Vagina (tissue), 2 donors: ENCODE results near the gene CADM1. TPM values are rescaled to one million over a fixed set of nuclear protein-coding genes. Genes with fewer than 3 reads are reported as not detected.
A peak's percentile ranks its signal among the peaks of the same experiment; 100 is the strongest.

Experiments used
- DNase-seq, 2 donors: peaks; one replicate each; pipeline ENCODE4 v3.0.0-alpha.2; 2017; ENCODE audit errors: extremely low spot score in 2 of 2
- H3K27ac ChIP-seq: fragments of 200-600 bp; sonication (generic); one replicate; pipeline ENCODE4 v1.5.1; 2019
- H3K27me3 ChIP-seq: fragments of 200-600 bp; sonication (generic); one replicate; pipeline ENCODE4 v1.5.1; 2019
- H3K36me3 ChIP-seq, 2 donors: fragments of 200-600 bp; sonication (generic); one replicate each; pipeline ENCODE4 v1.5.1; 2017 to 2019
- H3K4me1 ChIP-seq: fragments of 200-600 bp; sonication (generic); one replicate; pipeline ENCODE4 v1.5.1; 2019
- H3K4me3 ChIP-seq, 2 donors: fragments of 200-600 bp; sonication (generic); 1 replicate in 1 of 2; 2 replicates in 1 of 2; pipeline ENCODE4 v1.5.1; 2016 to 2019
- H3K9me3 ChIP-seq: fragments of 200-600 bp; sonication (generic); one replicate; pipeline ENCODE4 v1.5.1; 2019
- POLR2A ChIP-seq, 2 donors: fragments of 450-650 bp; IDR thresholded peaks; one replicate each; pipeline ENCODE4 v1.6.1; 2017; ENCODE audit warnings: antibody characterized with exemption in 2 of 2, mild to moderate bottlenecking in 2 of 2, moderate library complexity in 2 of 2
- POLR2AphosphoS5 ChIP-seq, 2 donors: sonication (generic); formaldehyde crosslinking; IDR thresholded peaks; one replicate each; pipeline ENCODE4 v1.9.0; 2017; ENCODE audit warnings: antibody characterized with exemption in 2 of 2, mild to moderate bottlenecking in 2 of 2, low read depth in 1 of 2; ENCODE audit not compliant: insufficient read depth in 1 of 2
- intact Hi-C: fragments of 100-400 bp; cut with DNase I; formaldehyde crosslinking; loops from one replicate; pipeline ENCODE4 v1.15.1; 2023
- total RNA-seq: library from RNA; depleted of rRNA; stranded (reverse); fragments of >200 nt; gene quantifications from one replicate; pipeline ENCODE4 v1.2.3, GENCODE V29; 2016
- TF ChIP-seq, protein P1 (sequence below), 3 experiments: fragments of 450-650 bp in 2 of 3; fragments of 200-600 bp in 1 of 3; sonication (generic) in 1 of 3; IDR thresholded peaks; one replicate each; pipeline ENCODE4 v1.5.1; 2017 to 2019; ENCODE audit warnings: antibody characterized with exemption in 3 of 3, mild to moderate bottlenecking in 2 of 3, moderate library complexity in 2 of 3

Gene CADM1
- total RNA-seq, 1 donor from 2014 or later: 37.1 TPM

DNA sequence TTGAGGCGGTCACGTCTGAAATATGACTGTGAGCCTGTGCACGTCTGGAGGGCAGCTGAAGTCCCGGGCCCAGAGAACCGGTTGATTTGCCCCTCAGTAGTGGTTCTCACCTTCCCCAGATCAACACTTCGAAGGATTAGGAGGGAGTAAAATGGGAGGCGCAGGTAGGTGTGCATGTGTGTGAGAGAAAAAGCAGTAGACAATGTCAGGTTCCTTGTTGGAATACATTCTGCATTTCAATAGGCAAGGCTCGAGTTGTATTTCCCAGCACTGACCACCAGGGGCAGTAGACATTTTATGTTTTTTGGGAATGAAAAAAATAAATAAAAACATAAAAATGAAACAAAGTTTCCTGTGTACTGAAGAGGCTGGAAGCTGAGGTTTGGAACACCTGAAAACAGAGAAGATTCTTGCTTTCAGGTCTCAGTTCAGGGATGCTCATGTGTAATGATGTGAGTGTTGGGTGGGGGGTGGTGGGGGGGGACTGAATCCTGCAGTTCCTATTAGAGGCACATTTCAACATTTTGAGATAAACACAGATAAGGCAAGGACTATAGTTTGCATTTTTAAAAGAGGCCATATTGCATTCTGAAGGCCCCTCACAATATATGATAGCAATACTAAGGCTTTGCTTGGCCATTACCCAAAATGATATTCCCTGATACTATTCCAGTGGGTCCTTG is 333.9 kb downstream of the CADM1 start:
- H3K36me3 ChIP-seq: no peaks in the 10 kb centered on the region
- peaks cover 14% of the 10 kb centered on the region for H3K4me1 ChIP-seq
- DNase-seq: peak in 1 of 2 donors; percentile 55
- intact Hi-C loops: no loop called here
- TF ChIP-seq POLR2A (IDR thresholded peaks at IDR 0.05): no peak
- no peak for TF ChIP-seq POLR2AphosphoS5 (IDR thresholded peaks at IDR 0.05; ENCODE audit: insufficient read depth in 1 of 2, low read depth in 1 of 2)
- TF ChIP-seq, protein P1, sequence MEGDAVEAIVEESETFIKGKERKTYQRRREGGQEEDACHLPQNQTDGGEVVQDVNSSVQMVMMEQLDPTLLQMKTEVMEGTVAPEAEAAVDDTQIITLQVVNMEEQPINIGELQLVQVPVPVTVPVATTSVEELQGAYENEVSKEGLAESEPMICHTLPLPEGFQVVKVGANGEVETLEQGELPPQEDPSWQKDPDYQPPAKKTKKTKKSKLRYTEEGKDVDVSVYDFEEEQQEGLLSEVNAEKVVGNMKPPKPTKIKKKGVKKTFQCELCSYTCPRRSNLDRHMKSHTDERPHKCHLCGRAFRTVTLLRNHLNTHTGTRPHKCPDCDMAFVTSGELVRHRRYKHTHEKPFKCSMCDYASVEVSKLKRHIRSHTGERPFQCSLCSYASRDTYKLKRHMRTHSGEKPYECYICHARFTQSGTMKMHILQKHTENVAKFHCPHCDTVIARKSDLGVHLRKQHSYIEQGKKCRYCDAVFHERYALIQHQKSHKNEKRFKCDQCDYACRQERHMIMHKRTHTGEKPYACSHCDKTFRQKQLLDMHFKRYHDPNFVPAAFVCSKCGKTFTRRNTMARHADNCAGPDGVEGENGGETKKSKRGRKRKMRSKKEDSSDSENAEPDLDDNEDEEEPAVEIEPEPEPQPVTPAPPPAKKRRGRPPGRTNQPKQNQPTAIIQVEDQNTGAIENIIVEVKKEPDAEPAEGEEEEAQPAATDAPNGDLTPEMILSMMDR (IDR thresholded peaks at IDR 0.05): peak in 1 of 3 experiments; percentile 37
- no peaks in the 10 kb centered on the region for H3K9me3 ChIP-seq
- H3K27me3 ChIP-seq: no peaks in the 10 kb centered on the region
- no peak overlapping the region for H3K27ac ChIP-seq
- no peak overlapping the region for H3K4me3 ChIP-seq

DNA sequence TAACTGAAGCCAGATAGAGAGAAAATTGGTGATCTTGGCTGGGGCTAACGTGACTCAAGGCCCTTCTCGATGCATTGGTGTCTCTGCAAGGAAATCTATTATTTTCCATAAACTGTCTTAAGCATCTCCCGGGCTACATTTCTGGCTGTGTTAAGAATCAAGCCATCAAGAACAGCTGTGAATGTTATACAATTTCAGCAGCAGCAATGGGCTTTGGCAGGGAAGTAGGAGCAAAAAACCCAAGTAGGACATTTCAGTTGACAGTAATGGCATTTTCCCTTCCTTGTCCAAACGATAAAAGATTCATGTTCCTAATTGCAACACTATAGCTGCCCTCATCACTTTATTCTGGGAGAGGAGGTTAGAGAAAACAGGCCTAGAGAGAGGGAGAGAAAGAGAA is 335.0 kb downstream of the CADM1 start:
- H3K27me3 ChIP-seq: no peaks in the 10 kb centered on the region
- H3K4me1 ChIP-seq: peaks cover 14% of the 10 kb centered on the region
- no peak overlapping the region for H3K4me3 ChIP-seq
- no peak overlapping the region for H3K27ac ChIP-seq
- H3K36me3 ChIP-seq: no peaks in the 10 kb centered on the region
- no peak for DNase-seq
- intact Hi-C loops: no loop called here
- no peak for TF ChIP-seq POLR2A (IDR thresholded peaks at IDR 0.05)
- no peak for TF ChIP-seq POLR2AphosphoS5 (IDR thresholded peaks at IDR 0.05; ENCODE audit: insufficient read depth in 1 of 2, low read depth in 1 of 2)
- TF ChIP-seq, protein P1 (IDR thresholded peaks at IDR 0.05): no peak
- H3K9me3 ChIP-seq: no peaks in the 10 kb centered on the region

DNA sequence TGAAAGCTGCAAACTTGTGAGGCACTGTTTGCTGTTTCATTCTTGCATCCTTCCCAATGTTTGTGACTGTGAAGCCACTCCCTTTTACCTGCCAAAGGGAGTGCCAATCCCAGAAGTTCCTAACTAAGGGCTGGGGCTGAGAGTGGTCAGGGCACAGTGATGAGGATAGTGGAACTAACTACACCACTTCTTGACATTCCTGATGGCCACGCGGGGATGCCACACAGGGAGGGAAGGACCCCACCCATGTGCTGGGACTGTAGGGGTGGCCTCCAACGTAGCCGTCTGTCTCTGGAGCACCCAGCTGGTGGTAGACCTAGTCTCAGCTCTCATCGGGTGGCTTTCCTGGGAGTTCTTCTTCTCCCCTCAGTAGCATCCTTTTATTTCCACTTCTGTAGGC is 335.5 kb downstream of the CADM1 start:
- Histone ChIP-seq H3K27me3 (no peaks in the 10 kb centered on the region), H3K27ac (no peak overlapping the region), H3K4me3 (no peak overlapping the region), H3K36me3 (no peaks in the 10 kb centered on the region), H3K4me1 (peaks cover 14% of the 10 kb centered on the region), H3K9me3 (no peaks in the 10 kb centered on the region)
- TF ChIP-seq POLR2A (IDR thresholded peaks at IDR 0.05): no peak
- TF ChIP-seq, protein P1 (IDR thresholded peaks at IDR 0.05): no peak
- TF ChIP-seq POLR2AphosphoS5 (IDR thresholded peaks at IDR 0.05; ENCODE audit: insufficient read depth in 1 of 2, low read depth in 1 of 2): no peak
- DNase-seq: peak in 1 of 2 donors; percentile 34
- intact Hi-C loops: no loop called here

DNA sequence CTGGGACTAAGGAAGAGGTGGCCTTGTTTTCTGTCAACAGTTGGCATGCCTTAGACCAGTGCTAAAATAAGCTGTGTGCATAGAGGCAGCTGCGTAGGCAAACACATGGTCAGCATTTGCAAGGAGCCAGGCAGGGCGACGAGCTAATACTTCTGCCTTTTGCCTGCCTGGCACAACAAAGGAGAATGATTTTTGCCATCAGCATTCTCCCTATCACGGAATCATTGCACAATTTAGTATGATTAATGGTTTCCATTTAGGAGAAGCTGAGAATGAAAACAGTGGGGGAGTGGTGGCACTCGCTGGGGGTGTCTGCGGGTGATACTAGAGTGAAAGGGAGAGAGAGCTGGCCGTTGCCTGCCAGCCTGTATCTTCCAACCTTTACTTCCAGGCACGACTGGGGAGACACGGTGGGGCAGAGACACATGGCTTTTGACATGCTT is 336.0 kb downstream of the CADM1 start:
- Histone ChIP-seq H3K27ac (no peak overlapping the region), H3K27me3 (no peaks in the 10 kb centered on the region), H3K36me3 (no peaks in the 10 kb centered on the region), H3K4me1 (peaks cover 14% of the 10 kb centered on the region), H3K9me3 (no peaks in the 10 kb centered on the region), H3K4me3 (no peak overlapping the region)
- TF ChIP-seq, protein P1 (IDR thresholded peaks at IDR 0.05): no peak
- TF ChIP-seq POLR2AphosphoS5 (IDR thresholded peaks at IDR 0.05; ENCODE audit: insufficient read depth in 1 of 2, low read depth in 1 of 2) (no peak), POLR2A (IDR thresholded peaks at IDR 0.05) (no peak)
- peak in 1 of 2 donors; percentile 12 for DNase-seq
- intact Hi-C loops: no loop called here

DNA sequence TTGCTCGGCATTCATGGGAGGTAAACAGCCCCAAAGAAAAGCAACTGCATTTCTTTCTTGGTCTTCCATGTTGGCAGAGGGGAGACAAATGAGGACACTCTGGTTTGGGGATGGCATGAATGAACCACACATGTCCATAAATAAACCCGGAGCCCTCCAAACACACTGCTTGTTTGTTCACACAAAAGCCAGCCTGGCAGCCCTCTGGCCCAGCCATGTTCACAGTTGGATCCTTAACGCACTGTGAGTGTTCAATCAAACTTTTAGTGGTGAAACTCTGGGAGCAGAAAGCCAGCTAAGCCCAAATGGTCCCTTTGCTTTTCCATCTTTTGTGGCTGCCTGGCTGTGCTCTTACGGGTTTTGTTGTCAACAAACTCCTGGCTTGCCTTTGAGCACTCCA is 336.8 kb downstream of the CADM1 start:
- Histone ChIP-seq H3K27ac (no peak overlapping the region), H3K4me3 (no peak overlapping the region), H3K36me3 (no peaks in the 10 kb centered on the region), H3K27me3 (no peaks in the 10 kb centered on the region), H3K4me1 (peaks cover 14% of the 10 kb centered on the region), H3K9me3 (no peaks in the 10 kb centered on the region)
- no peak for TF ChIP-seq POLR2A (IDR thresholded peaks at IDR 0.05)
- TF ChIP-seq, protein P1 (IDR thresholded peaks at IDR 0.05): no peak
- intact Hi-C loops: no loop called here
- no peak for DNase-seq
